SKM-1 treated with dmso at 0.1 percent for 144 hours (cell line): Measurements from ENCODE around the gene PPP2R5A.
A peak's percentile ranks its signal among the peaks of the same experiment; 100 is the strongest.
"Not testable (repeated sequence)": the region's sequence is repeated elsewhere in the genome, so short reads cannot be mapped to it uniquely, and the experiment has no call there.

Source experiments
- DNase-seq: peaks from one replicate; lab custom pipeline; 2025; ENCODE audit not compliant: unreplicated experiment; lab: John Stamatoyannopoulos, UW

PPP2R5A gene

GRCh38 chr1:212351588-212352362 lies 66.6 kb downstream of the PPP2R5A start:
- no peak for DNase-seq

GRCh38 chr1:212353181-212353580 lies 68.0 kb downstream of the PPP2R5A start:
- no peak for DNase-seq

- DNase-seq: no peak
Measured at GRCh38 chr1:212354464-212354863, 69.3 kb downstream of the PPP2R5A start.

- no peak for DNase-seq
Measured at GRCh38 chr1:212355230-212355969, 70.2 kb downstream of the PPP2R5A start.

GRCh38 chr1:212359794-212360479 lies 74.7 kb downstream of the PPP2R5A start:
- DNase-seq: no peak

GRCh38 chr1:212364985-212365384 lies 79.8 kb downstream of the PPP2R5A start:
- DNase-seq: no peak

- DNase-seq: no peak
Measured at GRCh38 chr1:212366901-212367300, 81.7 kb downstream of the PPP2R5A start.

- DNase-seq: no peak
Measured at GRCh38 chr1:212367474-212368072, 82.4 kb downstream of the PPP2R5A start.

- DNase-seq: peak; percentile 81
Measured at GRCh38 chr1:212368073-212368484, 82.9 kb downstream of the PPP2R5A start.

GRCh38 chr1:212375986-212376385 lies 90.8 kb downstream of the PPP2R5A start:
- DNase-seq: no peak

GRCh38 chr1:212377644-212378043 lies 92.4 kb downstream of the PPP2R5A start:
- DNase-seq: no peak

- DNase-seq: no peak
Measured at GRCh38 chr1:212379366-212379765, 94.2 kb downstream of the PPP2R5A start.

GRCh38 chr1:212381397-212382035 lies 96.3 kb downstream of the PPP2R5A start:
- no peak for DNase-seq

- DNase-seq: no peak
Measured at GRCh38 chr1:212386029-212386428, 100.8 kb downstream of the PPP2R5A start.

- no peak for DNase-seq
Measured at GRCh38 chr1:212388985-212389716, 103.9 kb downstream of the PPP2R5A start.

GRCh38 chr1:212395678-212396437 lies 110.6 kb downstream of the PPP2R5A start:
- not testable (repeated sequence) for DNase-seq

GRCh38 chr1:212396638-212397037 lies 111.4 kb downstream of the PPP2R5A start:
- no peak for DNase-seq

- DNase-seq: no peak
Measured at GRCh38 chr1:212397171-212397570, 112.0 kb downstream of the PPP2R5A start.

GRCh38 chr1:212401042-212401441 lies 115.8 kb downstream of the PPP2R5A start:
- no peak for DNase-seq
